Endothelial cell of umbilical vein (primary cell): ENCODE results near the gene GAK. TPM values are rescaled to one million over a fixed set of nuclear protein-coding genes. Genes with fewer than 3 reads are reported as not detected.

Experiments
- BruUV-seq: library from RNA; stranded (reverse); fragments of 400-500 nt; replicated peaks from 2 replicates; lab custom pipeline; 2021; lab: Mats Ljungman, UMichigan
- CTCF ChIA-PET: fragments of 300-600, 350-600 bp; sonication (Branson Sonifier 250); formaldehyde crosslinking; loops from one replicate; lab custom pipeline; 2021; ENCODE audit warnings: antibody characterized with exemption, inconsistent platforms; lab: Charles Lee
- POLR2A ChIA-PET: fragments of 300-600, 350-600 bp; sonication (Branson Sonifier 250); formaldehyde crosslinking; loops from one replicate; lab custom pipeline; 2021; ENCODE audit warnings: antibody characterized with exemption, inconsistent platforms; lab: Charles Lee
- DNase-seq: peaks from one replicate; pipeline ENCODE4 v3.0.0-alpha.2; 2011; ENCODE audit warnings: low read depth, low spot score
- FAIRE-seq: peaks from 2 replicates; lab custom pipeline; 2011; peaks lifted over from hg19 to GRCh38; lab: Jason Lieb, UNC
- H2AFZ ChIP-seq: 2 replicates; pipeline ENCODE4 v1.6.0; 2012; ENCODE audit warnings: low read depth, low read length, control low read depth, inconsistent platforms
- H3K27ac ChIP-seq: 2 replicates; pipeline ENCODE4 v1.5.1; 2011; ENCODE audit warnings: low read depth, mild to moderate bottlenecking, control low read depth, low read length, moderate library complexity; ENCODE audit not compliant: insufficient read depth
- H3K27me3 ChIP-seq, 2 experiments: 2 replicates each; pipeline versions ENCODE4 v1.6.0 to v1.6.1; 2011; ENCODE audit warnings: low read length in 2 of 2, mixed read lengths in 1 of 2; ENCODE audit not compliant: control insufficient read depth in 2 of 2, insufficient read depth in 2 of 2
- H3K36me3 ChIP-seq, 2 experiments: 2 replicates in 1 of 2; 3 replicates in 1 of 2; pipeline ENCODE4 v1.5.1; 2011; ENCODE audit warnings: low read length in 2 of 2, mild to moderate bottlenecking in 1 of 2, moderate library complexity in 1 of 2; ENCODE audit not compliant: control insufficient read depth in 2 of 2, insufficient read depth in 2 of 2; ENCODE audit errors: extremely low read depth in 1 of 2
- H3K4me1 ChIP-seq: 3 replicates; pipeline ENCODE4 v1.5.1; 2011; ENCODE audit warnings: mild to moderate bottlenecking, low read length; ENCODE audit not compliant: control insufficient read depth, insufficient read depth; ENCODE audit errors: extremely low read depth
- H3K4me2 ChIP-seq: 2 replicates; pipeline ENCODE4 v1.6.1; 2011; ENCODE audit warnings: low read length, control low read depth, mixed read lengths; ENCODE audit not compliant: insufficient read depth
- H3K4me3 ChIP-seq, 3 experiments: fragments of 200-600 bp in 1 of 3; sonication (generic), shearing (Covaris generic) in 1 of 3; replicated peaks in 1 of 3; 2 replicates each; pipeline ENCODE4 v1.5.1; 2011 to 2016; ENCODE audit warnings: control low read depth in 3 of 3, low read length in 3 of 3, mild to moderate bottlenecking in 2 of 3, inconsistent platforms in 1 of 3, low read depth in 1 of 3, moderate library complexity in 1 of 3; ENCODE audit not compliant: insufficient read depth in 1 of 3
- H3K79me2 ChIP-seq: 2 replicates; pipeline ENCODE4 v1.6.0; 2012; ENCODE audit warnings: low read length, inconsistent platforms; ENCODE audit not compliant: control insufficient read depth, insufficient read depth
- H3K9ac ChIP-seq: replicated peaks from 2 replicates; pipeline ENCODE3; 2011; ENCODE audit warnings: low read length, control low read depth; ENCODE audit not compliant: insufficient read depth; ENCODE audit errors: extremely low read depth
- H3K9me1 ChIP-seq: replicated peaks from 3 replicates; pipeline ENCODE4 v1.6.0; 2011; ENCODE audit warnings: mild to moderate bottlenecking, low read length; ENCODE audit not compliant: control insufficient read depth, insufficient read depth; ENCODE audit errors: extremely low read depth
- H3K9me3 ChIP-seq: replicated peaks from 2 replicates; pipeline ENCODE4 v1.5.1; 2012; ENCODE audit warnings: low read length, inconsistent platforms; ENCODE audit not compliant: control insufficient read depth, insufficient read depth
- H4K20me1 ChIP-seq: replicated peaks from 2 replicates; pipeline ENCODE3; 2011; ENCODE audit warnings: mild to moderate bottlenecking, low read length; ENCODE audit not compliant: control insufficient read depth, insufficient read depth; ENCODE audit errors: extremely low read depth
- EZH2 ChIP-seq: IDR thresholded peaks from 2 replicates; pipeline ENCODE4 v1.6.1; 2012; ENCODE audit warnings: borderline replicate concordance, low read depth, mild to moderate bottlenecking, moderate library complexity, low read length, inconsistent platforms; ENCODE audit not compliant: severe bottlenecking
- FOS ChIP-seq: IDR thresholded peaks from 2 replicates; pipeline ENCODE4 v1.6.1; 2011; ENCODE audit warnings: mild to moderate bottlenecking, low read length, moderate library complexity, borderline replicate concordance; ENCODE audit not compliant: insufficient read depth
- GATA2 ChIP-seq: IDR thresholded peaks from 2 replicates; pipeline ENCODE4 v1.7.0; 2011; ENCODE audit warnings: low read depth, mild to moderate bottlenecking, moderate library complexity, mixed read lengths, low read length; ENCODE audit not compliant: insufficient read length, insufficient read depth
- JUN ChIP-seq: IDR thresholded peaks from 2 replicates; pipeline ENCODE4 v1.6.1; 2011; ENCODE audit warnings: borderline replicate concordance, low read depth; ENCODE audit not compliant: insufficient read length, insufficient read depth
- MYC ChIP-seq: IDR thresholded peaks from one replicate; pipeline ENCODE4 v1.6.1; 2011; ENCODE audit warnings: mild to moderate bottlenecking, low read depth, low read length
- POLR2A ChIP-seq: IDR thresholded peaks from 2 replicates; pipeline ENCODE4 v1.6.1; 2012; ENCODE audit warnings: low read depth, mild to moderate bottlenecking, control low read depth, low read length
- POLR2AphosphoS5 ChIP-seq: IDR thresholded peaks from 2 replicates; pipeline ENCODE4 v1.6.1; 2012; ENCODE audit warnings: low read depth, mild to moderate bottlenecking, control low read depth, low read length, moderate library complexity; ENCODE audit not compliant: insufficient read depth
- dilution Hi-C: fragments of 300-500 bp; cut with MboI; formaldehyde crosslinking; loops from one replicate; pipeline ENCODE4 v1.15.0; 2019; ENCODE audit warnings: low sequenced_read_pairs; ENCODE audit not compliant: extremely low pct_ligation_motif_present
- intact Hi-C: fragments of 100-400 bp; cut with micrococcal nuclease; formaldehyde crosslinking; loops from one replicate; pipeline ENCODE4 v1.10.0; 2022
- polyA plus RNA-seq, 4 experiments: library from polyadenylated mRNA; depleted of rRNA in 3 of 4; stranded (reverse) in 3 of 4; unstranded in 1 of 4; fragments of >200 nt; gene quantifications; 2 replicates each; pipeline versions ENCODE4 v1.2.1 to v1.2.3, GENCODE V29; 2011 to 2012; ENCODE audit warnings: missing spikeins in 1 of 4
- total RNA-seq: library from RNA; stranded (reverse); gene quantifications from 2 replicates; pipeline ENCODE4 v1.2.3, GENCODE V29; 2021
- TF ChIP-seq, protein P1 (sequence below): IDR thresholded peaks from 2 replicates; pipeline ENCODE4 v1.6.1; 2011; ENCODE audit not compliant: insufficient read depth, insufficient read length
- TF ChIP-seq, protein P2 (sequence below), 2 donors: IDR thresholded peaks; 1 replicate in 1 of 2; 2 replicates in 1 of 2; pipeline ENCODE4 v1.5.1; 2011; ENCODE audit warnings: low read length in 2 of 2, mild to moderate bottlenecking in 2 of 2, moderate library complexity in 2 of 2, control low read depth in 1 of 2, inconsistent platforms in 1 of 2, low read depth in 1 of 2; ENCODE audit not compliant: insufficient read depth in 1 of 2; ENCODE audit errors: extremely low read depth in 1 of 2

Gene GAK
- total and polyA plus RNA-seq, 2 donors (not counting 3 experiments of a cell fraction or from before 2014, with no cell fraction given) = 49.6 to 109 TPM

DNA sequence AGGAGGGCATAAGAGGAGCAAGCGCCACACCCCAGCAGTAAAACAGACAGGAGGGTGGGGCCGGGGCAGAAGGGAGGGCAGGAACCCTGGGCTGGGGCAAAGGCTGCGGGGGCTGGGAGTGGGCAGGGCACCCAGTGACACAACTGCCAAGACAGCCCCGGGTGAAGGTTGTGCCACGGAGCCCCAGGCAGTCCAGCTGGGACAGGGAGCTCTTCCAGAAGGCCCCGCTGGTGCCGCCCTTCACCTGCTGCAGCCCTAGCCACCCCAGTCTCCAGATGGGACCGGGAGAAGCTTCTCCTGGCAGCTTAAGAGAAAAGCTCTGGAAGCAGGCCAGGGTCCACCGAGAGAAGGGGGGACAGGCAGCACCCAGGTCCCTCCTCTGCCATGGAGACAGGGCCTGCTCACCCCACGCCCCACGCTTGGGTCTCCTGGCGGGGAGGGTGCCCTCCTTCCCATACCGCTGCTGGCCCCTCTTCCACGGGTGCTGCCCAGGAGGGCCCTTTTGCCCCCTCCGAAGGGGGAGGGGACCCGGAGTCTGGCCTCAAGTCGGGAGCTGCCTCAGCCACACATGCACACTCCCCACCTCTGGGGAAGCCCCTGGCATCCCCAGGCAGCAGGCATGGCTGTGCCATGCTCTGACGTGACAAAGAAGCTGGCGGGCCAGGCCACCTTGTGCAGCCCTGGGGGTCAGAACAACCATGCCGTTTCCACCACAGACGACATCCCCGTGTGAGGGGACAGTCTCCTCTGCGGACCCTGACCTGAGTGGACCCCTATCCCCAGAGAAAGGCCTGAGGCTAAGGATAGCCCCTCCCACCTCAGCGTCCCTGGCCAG, 39.8 kb upstream of the GAK start:
- Histone ChIP-seq H3K27ac (no peak overlapping the region), H4K20me1 (no peaks in the 10 kb centered on the region), H3K36me3 (peaks cover 0 to 1% of the 10 kb centered on the region in 2 experiments), H3K9me3 (no peaks in the 10 kb centered on the region), H2AFZ (no peak overlapping the region), H3K9me1 (no peaks in the 10 kb centered on the region), H3K4me3 (peak overlapping the region in 1 of 3 experiments; percentile 95), H3K9ac (no peak overlapping the region), H3K79me2 (no peaks in the 10 kb centered on the region), H3K4me2 (peak overlapping the region; percentile 85), H3K27me3 (no peaks in the 10 kb centered on the region), H3K4me1 (peaks cover 11% of the 10 kb centered on the region)
- no peak for FAIRE-seq
- POLR2A ChIA-PET = no interaction called here
- CTCF ChIA-PET = interaction anchor here (1.0 kb wide), 1 partner anchor 15 kb away, joined by 5 read pairs; the partner anchor contains the start of gene IDUA
- intact Hi-C loops (loop anchor here (2.0 kb wide), 1 partner anchor 15 kb away; the partner anchor contains the start of gene IDUA), dilution Hi-C loops (no loop called here)
- no TSS peak for BruUV-seq
- TF ChIP-seq FOS = no peak
- TF ChIP-seq GATA2 = no peak
- TF ChIP-seq POLR2AphosphoS5 = no peak
- TF ChIP-seq MYC = no peak
- no peak for TF ChIP-seq JUN
- DNase-seq = no peak

DNA sequence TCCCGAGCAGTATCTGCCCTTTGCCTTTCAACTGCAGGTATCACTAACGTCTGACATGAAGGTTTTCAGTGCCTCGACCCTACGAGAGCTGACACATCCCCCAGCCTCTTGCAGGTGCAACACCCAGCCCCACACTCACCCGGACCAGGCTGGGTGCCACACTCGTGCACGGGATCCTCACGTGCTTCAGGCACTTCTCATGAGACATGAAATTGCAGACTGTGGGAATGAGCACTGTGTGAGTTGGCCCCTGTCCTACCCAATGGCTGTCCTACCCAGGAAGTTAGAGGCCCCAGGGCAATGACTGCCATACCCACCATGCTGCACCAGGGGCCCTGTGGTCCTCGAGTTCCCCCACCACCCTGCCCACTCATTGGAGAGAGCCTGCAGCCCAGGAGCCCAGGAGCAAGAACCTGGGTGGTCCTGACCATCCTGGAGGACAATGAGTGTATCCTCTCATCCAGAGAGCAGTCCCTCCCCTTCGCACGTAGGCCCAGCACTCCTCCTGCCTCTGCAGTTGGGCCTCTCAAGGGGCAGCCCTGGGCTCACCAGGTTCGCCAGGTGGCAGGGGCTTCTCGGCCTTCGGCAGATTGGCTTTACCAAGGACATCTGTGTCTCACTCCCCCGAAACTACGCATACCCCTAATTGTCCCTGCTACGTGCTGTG, 38.9 kb upstream of the GAK start:
- Histone ChIP-seq H3K4me3 (no peak overlapping the region), H3K4me2 (no peak overlapping the region), H4K20me1 (no peaks in the 10 kb centered on the region), H3K9me1 (no peaks in the 10 kb centered on the region), H3K27me3 (no peaks in the 10 kb centered on the region), H3K9me3 (no peaks in the 10 kb centered on the region), H2AFZ (no peak overlapping the region), H3K4me1 (peaks cover 11% of the 10 kb centered on the region), H3K9ac (no peak overlapping the region), H3K36me3 (peaks cover 0 to 9% of the 10 kb centered on the region in 2 experiments), H3K79me2 (no peaks in the 10 kb centered on the region), H3K27ac (no peak overlapping the region)
- POLR2A ChIA-PET = no interaction called here
- intact Hi-C loops (no loop called here), dilution Hi-C loops (no loop called here)
- DNase-seq (no peak), FAIRE-seq (no peak)
- TF ChIP-seq GATA2 (no peak), POLR2A (no peak), EZH2 (no peak), MYC (no peak), JUN (no peak)
- TF ChIP-seq, protein P1, sequence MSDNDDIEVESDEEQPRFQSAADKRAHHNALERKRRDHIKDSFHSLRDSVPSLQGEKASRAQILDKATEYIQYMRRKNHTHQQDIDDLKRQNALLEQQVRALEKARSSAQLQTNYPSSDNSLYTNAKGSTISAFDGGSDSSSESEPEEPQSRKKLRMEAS = no peak
- TF ChIP-seq, protein P2, sequence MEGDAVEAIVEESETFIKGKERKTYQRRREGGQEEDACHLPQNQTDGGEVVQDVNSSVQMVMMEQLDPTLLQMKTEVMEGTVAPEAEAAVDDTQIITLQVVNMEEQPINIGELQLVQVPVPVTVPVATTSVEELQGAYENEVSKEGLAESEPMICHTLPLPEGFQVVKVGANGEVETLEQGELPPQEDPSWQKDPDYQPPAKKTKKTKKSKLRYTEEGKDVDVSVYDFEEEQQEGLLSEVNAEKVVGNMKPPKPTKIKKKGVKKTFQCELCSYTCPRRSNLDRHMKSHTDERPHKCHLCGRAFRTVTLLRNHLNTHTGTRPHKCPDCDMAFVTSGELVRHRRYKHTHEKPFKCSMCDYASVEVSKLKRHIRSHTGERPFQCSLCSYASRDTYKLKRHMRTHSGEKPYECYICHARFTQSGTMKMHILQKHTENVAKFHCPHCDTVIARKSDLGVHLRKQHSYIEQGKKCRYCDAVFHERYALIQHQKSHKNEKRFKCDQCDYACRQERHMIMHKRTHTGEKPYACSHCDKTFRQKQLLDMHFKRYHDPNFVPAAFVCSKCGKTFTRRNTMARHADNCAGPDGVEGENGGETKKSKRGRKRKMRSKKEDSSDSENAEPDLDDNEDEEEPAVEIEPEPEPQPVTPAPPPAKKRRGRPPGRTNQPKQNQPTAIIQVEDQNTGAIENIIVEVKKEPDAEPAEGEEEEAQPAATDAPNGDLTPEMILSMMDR (IDR thresholded peaks at IDR 0.05; ENCODE audit: extremely low read depth in 1 of 2, insufficient read depth in 1 of 2, low read depth in 1 of 2, low read length in 2 of 2) = no peak
- CTCF ChIA-PET = no interaction called here
- no TSS peak for BruUV-seq
